SK-N-SH (cell line): ENCODE results near the gene TMEM74B. TPM values are rescaled to one million over a fixed set of nuclear protein-coding genes. Genes with fewer than 3 reads are reported as not detected.

Experiments used
- CTCF ChIA-PET: fragments of 300-600, 350-600 bp; formaldehyde crosslinking; extraction: SDS; loops from one replicate; lab custom pipeline; 2021; lab: Yijun Ruan, JAX
- POLR2A ChIA-PET: fragments of 350-600 bp; sonication (Branson Sonifier 250); formaldehyde crosslinking; extraction: SDS; loops from one replicate; lab custom pipeline; 2020; ENCODE audit warnings: antibody characterized with exemption, inconsistent platforms; lab: Yijun Ruan, JAX
- DNase-seq: peaks from one replicate; pipeline ENCODE4 v3.0.0; 2012
- H2AFZ ChIP-seq: fragments of 200-600 bp; sonication (generic); 2 replicates; pipeline ENCODE4 v1.8.1; 2016; ENCODE audit warnings: antibody characterized with exemption, mild to moderate bottlenecking, low read depth
- H3F3A ChIP-seq: fragments of 200-600 bp; sonication (generic); replicated peaks from 2 replicates; pipeline ENCODE3; 2016; ENCODE audit warnings: antibody characterized with exemption, mild to moderate bottlenecking; ENCODE audit not compliant: insufficient read depth
- H3K27ac ChIP-seq, 2 experiments: fragments of 200-500 bp in 1 of 2; fragments of 200-600 bp in 1 of 2; sonication (Bioruptor generic) in 1 of 2; sonication (generic), shearing (Covaris generic) in 1 of 2; 2 replicates each; pipeline versions ENCODE4 v1.5.1 to v1.6.1; 2014 to 2016; ENCODE audit warnings: low read depth in 2 of 2, inconsistent platforms in 1 of 2, low read length in 1 of 2, mild to moderate bottlenecking in 1 of 2, mixed read lengths in 1 of 2
- H3K27me3 ChIP-seq: fragments of 200-600 bp; sonication (generic), shearing (Covaris generic); 2 replicates; pipeline ENCODE4 v1.6.1; 2016; ENCODE audit warnings: mixed run types; ENCODE audit not compliant: insufficient read depth
- H3K36me3 ChIP-seq, 2 experiments: fragments of 200-500 bp in 1 of 2; fragments of 200-600 bp in 1 of 2; sonication (Bioruptor generic) in 1 of 2; sonication (generic) in 1 of 2; replicated peaks in 1 of 2; 2 replicates each; pipeline versions ENCODE3 to v1.5.1; 2014 to 2016; ENCODE audit warnings: low read length in 1 of 2, mild to moderate bottlenecking in 1 of 2; ENCODE audit not compliant: insufficient read depth in 2 of 2, control insufficient read depth in 1 of 2
- H3K4me1 ChIP-seq, 2 experiments: fragments of 200-500 bp in 1 of 2; fragments of 200-600 bp in 1 of 2; sonication (Bioruptor generic) in 1 of 2; sonication (generic), shearing (Covaris generic) in 1 of 2; 2 replicates each; pipeline versions ENCODE4 v1.5.1 to v1.6.1; 2014 to 2016; ENCODE audit warnings: low read depth in 1 of 2, low read length in 1 of 2, mixed run types in 1 of 2; ENCODE audit not compliant: insufficient read depth in 2 of 2, control insufficient read depth in 1 of 2
- H3K4me2 ChIP-seq: fragments of 200-600 bp; sonication (generic), shearing (Covaris generic); 2 replicates; pipeline ENCODE4 v1.6.1; 2017; ENCODE audit warnings: mixed run types
- H3K4me3 ChIP-seq, 2 experiments: fragments of 200-500 bp in 1 of 2; fragments of 200-600 bp in 1 of 2; sonication (Bioruptor generic) in 1 of 2; sonication (generic), shearing (Covaris generic) in 1 of 2; 2 replicates each; pipeline versions ENCODE4 v1.5.1 to v1.8.1; 2014 to 2016; ENCODE audit warnings: low read depth in 2 of 2, inconsistent platforms in 1 of 2, low read length in 1 of 2, mild to moderate bottlenecking in 1 of 2, mixed read lengths in 1 of 2, moderate library complexity in 1 of 2
- H3K79me2 ChIP-seq: fragments of 200-600 bp; sonication (generic); 2 replicates; pipeline ENCODE4 v1.8.1; 2017; ENCODE audit warnings: mild to moderate bottlenecking; ENCODE audit not compliant: insufficient read depth
- H3K9ac ChIP-seq: fragments of 200-600 bp; sonication (generic); 2 replicates; pipeline ENCODE4 v1.6.1; 2017; ENCODE audit warnings: mixed run types
- H3K9me2 ChIP-seq: fragments of 200-600 bp; sonication (generic); 2 replicates; pipeline ENCODE4 v1.6.1; 2017; ENCODE audit warnings: mixed run types
- H3K9me3 ChIP-seq: fragments of 200-600 bp; sonication (generic); 2 replicates; pipeline ENCODE4 v1.6.1; 2017; ENCODE audit warnings: mixed run types, mild to moderate bottlenecking, moderate library complexity
- H4K20me1 ChIP-seq: fragments of 200-600 bp; sonication (generic); 2 replicates; pipeline ENCODE4 v1.6.1; 2017; ENCODE audit warnings: mild to moderate bottlenecking, mixed run types; ENCODE audit not compliant: insufficient read depth
- EZH2phosphoT487 ChIP-seq: fragments of 200-600 bp; sonication (generic); IDR thresholded peaks from 2 replicates; pipeline ENCODE4 v1.6.1; 2017; ENCODE audit warnings: low read depth, mixed run types, mild to moderate bottlenecking, antibody characterized with exemption, moderate library complexity, borderline replicate concordance
- FOXM1 ChIP-seq: IDR thresholded peaks from 2 replicates; pipeline ENCODE4 v1.4.0; 2012; ENCODE audit warnings: low read depth, mild to moderate bottlenecking
- MXI1 ChIP-seq: IDR thresholded peaks from 2 replicates; pipeline ENCODE4 v1.6.1; 2012; ENCODE audit warnings: mild to moderate bottlenecking, low read depth, low read length, improper control_type of control experiment
- RCOR1 ChIP-seq: fragments of 150-350 bp; IDR thresholded peaks from 2 replicates; pipeline ENCODE4 v1.6.1; 2017; ENCODE audit warnings: antibody characterized with exemption, low read length
- RFX5 ChIP-seq: IDR thresholded peaks from 2 replicates; pipeline ENCODE4 v1.6.1; 2012; ENCODE audit warnings: mild to moderate bottlenecking, improper control_type of control experiment, low read length
- SIN3A ChIP-seq: IDR thresholded peaks from 2 replicates; pipeline ENCODE4 v1.6.1; 2012; ENCODE audit warnings: low read depth, mild to moderate bottlenecking, low read length, moderate library complexity, borderline replicate concordance
- SMC3 ChIP-seq: IDR thresholded peaks from 2 replicates; pipeline ENCODE4 v1.6.1; 2012; ENCODE audit warnings: low read depth, low read length, improper control_type of control experiment
- TAF1 ChIP-seq: IDR thresholded peaks from 2 replicates; pipeline ENCODE4 v1.6.1; 2012; ENCODE audit warnings: low read depth, mild to moderate bottlenecking, low read length, moderate library complexity, borderline replicate concordance
- TCF12 ChIP-seq: IDR thresholded peaks from 2 replicates; pipeline ENCODE4 v1.4.0; 2012
- TEAD4 ChIP-seq: IDR thresholded peaks from 2 replicates; pipeline ENCODE4 v1.4.0; 2012; ENCODE audit warnings: mild to moderate bottlenecking, borderline replicate concordance; ENCODE audit not compliant: insufficient read depth
- YY1 ChIP-seq: IDR thresholded peaks from 2 replicates; pipeline ENCODE4 v1.4.0; 2012; ENCODE audit warnings: low read depth, mild to moderate bottlenecking
- WGBS: methylation state at CpG from one replicate; pipeline ENCODE4 v1.1.6; 2017; ENCODE audit warnings: low lambda C conversion rate; 5-methylcytosine and 5-hydroxymethylcytosine counted together
- polyA plus RNA-seq, 3 experiments: library from polyadenylated mRNA; depleted of rRNA; stranded (reverse); fragments of >200 nt; gene quantifications; 2 replicates each; pipeline ENCODE4 v1.2.3, GENCODE V29; 2012
- TF ChIP-seq, protein P1 (sequence below): fragments of 150-350 bp; IDR thresholded peaks from 2 replicates; pipeline ENCODE4 v1.6.1; 2016; ENCODE audit warnings: mild to moderate bottlenecking, low read depth, low read length
- TF ChIP-seq, protein P2 (sequence below): fragments of 150-350 bp; IDR thresholded peaks from 2 replicates; pipeline ENCODE4 v1.6.1; 2017; ENCODE audit warnings: antibody characterized with exemption, low read length, low read depth, borderline replicate concordance

The TMEM74B gene
- polyA plus RNA-seq, 1 of the 3 experiments (the other 2 are of a cell fraction) = 1.8 TPM

DNA sequence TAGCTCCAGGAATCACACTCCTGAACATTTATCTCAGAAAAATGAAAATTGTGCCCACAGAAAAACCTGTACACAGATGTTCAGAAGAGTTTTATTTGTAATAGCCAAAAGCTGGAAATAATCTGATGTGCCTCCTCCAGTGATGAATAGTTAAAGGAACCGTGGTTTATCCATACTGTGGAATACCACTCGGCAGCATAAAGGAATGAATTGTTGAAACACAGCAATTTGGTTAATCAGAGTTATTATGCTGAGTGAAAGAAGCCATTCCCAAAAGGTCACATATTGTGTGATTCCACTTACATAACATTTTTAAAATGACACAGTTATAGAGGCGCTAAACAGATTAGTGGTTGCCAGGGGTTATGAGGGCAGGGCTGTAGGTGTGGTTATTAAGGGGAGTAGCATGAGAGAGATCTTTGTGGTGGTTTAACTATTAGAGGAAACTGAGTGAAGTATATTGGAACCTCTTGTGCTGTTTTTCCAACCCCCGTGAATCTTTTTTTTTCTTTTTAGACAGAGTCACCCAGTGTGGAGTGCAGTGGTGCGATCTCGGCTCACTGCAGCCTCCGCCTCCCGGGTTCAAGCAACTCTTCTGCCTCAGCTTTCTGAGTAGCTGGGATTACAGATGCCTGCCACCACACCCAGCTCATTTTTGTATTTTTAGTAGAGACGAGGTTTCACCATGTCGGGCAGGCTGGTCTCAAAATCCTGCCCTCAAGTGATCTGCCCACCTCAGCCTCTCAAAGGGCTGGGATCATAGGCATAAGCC lies 40.2 kb downstream of the TMEM74B start:
- no peaks in the 10 kb centered on the region for H4K20me1 ChIP-seq
- TF ChIP-seq RFX5 = no peak
- no peak overlapping the region for H3K27ac ChIP-seq
- H3K4me1 ChIP-seq = no peaks in the 10 kb centered on the region
- no peaks in the 10 kb centered on the region for H3F3A ChIP-seq
- H3K36me3 ChIP-seq = peaks cover 43 to 64% of the 10 kb centered on the region in 2 experiments
- H2AFZ ChIP-seq = no peak overlapping the region
- no peaks in the 10 kb centered on the region for H3K27me3 ChIP-seq
- no peak overlapping the region for H3K4me2 ChIP-seq
- H3K9me2 ChIP-seq = no peaks in the 10 kb centered on the region
- DNase-seq = no peak
- ChIA-PET POLR2A (no interaction called here), CTCF (interaction anchor here (1.1 to 1.6 kb wide), 2 partner anchors 9 to 20 kb away, joined by 3 to 5 read pairs; no protein-coding TSS in a partner anchor)
- no peak overlapping the region for H3K9ac ChIP-seq
- WGBS = 95% methylated on average over 10 of the region's 10 CpGs
- H3K4me3 ChIP-seq = no peak overlapping the region
- peaks cover 15% of the 10 kb centered on the region for H3K79me2 ChIP-seq
- no peaks in the 10 kb centered on the region for H3K9me3 ChIP-seq

DNA sequence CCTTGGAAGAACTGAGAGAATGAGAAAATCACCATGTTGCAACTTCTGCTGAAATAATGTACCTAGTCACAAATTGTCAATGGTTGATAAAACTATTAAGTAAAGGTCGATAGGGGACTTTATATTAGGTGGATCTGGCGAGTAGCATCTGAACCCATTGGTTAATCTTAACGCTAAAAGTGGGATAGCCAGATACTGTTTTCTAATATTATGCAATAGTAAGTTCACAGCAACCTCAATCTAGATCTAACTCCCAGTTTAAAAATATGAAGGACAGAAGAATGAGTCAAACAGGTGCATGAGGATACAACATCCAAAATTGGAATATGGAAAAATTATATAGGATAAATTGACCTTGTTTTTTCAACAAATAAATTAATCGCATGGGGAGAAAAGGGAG lies 47.5 kb downstream of the TMEM74B start:
- H3K9ac ChIP-seq = no peak overlapping the region
- H3K27ac ChIP-seq = no peak overlapping the region
- 82% methylated on average over 4 of the region's 4 CpGs for WGBS
- peaks cover 29% of the 10 kb centered on the region; the same call in 1 of the 2 replicates for H3K79me2 ChIP-seq
- POLR2A ChIA-PET = no interaction called here
- H3K4me3 ChIP-seq = no peak overlapping the region
- DNase-seq = no peak
- H3K4me1 ChIP-seq = no peaks in the 10 kb centered on the region
- CTCF ChIA-PET = no interaction called here
- peaks cover 74 to 75% of the 10 kb centered on the region in 2 experiments for H3K36me3 ChIP-seq
- H3F3A ChIP-seq = no peaks in the 10 kb centered on the region
- TF ChIP-seq YY1 (no peak), TAF1 (no peak), RCOR1 (no peak), EZH2phosphoT487 (no peak), SIN3A (no peak), TCF12 (no peak), FOXM1 (no peak), TEAD4 (no peak), MXI1 (no peak), SMC3 (no peak)
- TF ChIP-seq, protein P1, sequence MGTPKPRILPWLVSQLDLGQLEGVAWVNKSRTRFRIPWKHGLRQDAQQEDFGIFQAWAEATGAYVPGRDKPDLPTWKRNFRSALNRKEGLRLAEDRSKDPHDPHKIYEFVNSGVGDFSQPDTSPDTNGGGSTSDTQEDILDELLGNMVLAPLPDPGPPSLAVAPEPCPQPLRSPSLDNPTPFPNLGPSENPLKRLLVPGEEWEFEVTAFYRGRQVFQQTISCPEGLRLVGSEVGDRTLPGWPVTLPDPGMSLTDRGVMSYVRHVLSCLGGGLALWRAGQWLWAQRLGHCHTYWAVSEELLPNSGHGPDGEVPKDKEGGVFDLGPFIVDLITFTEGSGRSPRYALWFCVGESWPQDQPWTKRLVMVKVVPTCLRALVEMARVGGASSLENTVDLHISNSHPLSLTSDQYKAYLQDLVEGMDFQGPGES = no peak
- TF ChIP-seq, protein P2, sequence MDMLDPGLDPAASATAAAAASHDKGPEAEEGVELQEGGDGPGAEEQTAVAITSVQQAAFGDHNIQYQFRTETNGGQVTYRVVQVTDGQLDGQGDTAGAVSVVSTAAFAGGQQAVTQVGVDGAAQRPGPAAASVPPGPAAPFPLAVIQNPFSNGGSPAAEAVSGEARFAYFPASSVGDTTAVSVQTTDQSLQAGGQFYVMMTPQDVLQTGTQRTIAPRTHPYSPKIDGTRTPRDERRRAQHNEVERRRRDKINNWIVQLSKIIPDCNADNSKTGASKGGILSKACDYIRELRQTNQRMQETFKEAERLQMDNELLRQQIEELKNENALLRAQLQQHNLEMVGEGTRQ = no peak
- no peak overlapping the region for H3K4me2 ChIP-seq
- peaks cover 3% of the 10 kb centered on the region for H4K20me1 ChIP-seq
- no peaks in the 10 kb centered on the region for H3K9me2 ChIP-seq
- no peaks in the 10 kb centered on the region for H3K9me3 ChIP-seq
- H3K27me3 ChIP-seq = no peaks in the 10 kb centered on the region
- H2AFZ ChIP-seq = no peak overlapping the region
